CD4-positive, alpha-beta memory T cell (primary cell): ENCODE results near the gene CAPNS2. TPM values are rescaled to one million over a fixed set of nuclear protein-coding genes. Genes with fewer than 3 reads are reported as not detected.

ENCODE experiments used
- CTCF ChIA-PET: fragments of 350-600 bp; sonication (Branson Sonifier 250); formaldehyde crosslinking; loops from one replicate; lab custom pipeline; 2021; ENCODE audit warnings: inconsistent platforms; ENCODE audit not compliant: partially characterized antibody; lab: Charles Lee
- POLR2A ChIA-PET: fragments of 350-600 bp; sonication (Branson Sonifier 250); formaldehyde crosslinking; loops from one replicate; lab custom pipeline; 2021; ENCODE audit not compliant: partially characterized antibody; lab: Charles Lee
- DNase-seq, 5 donors: peaks; one replicate each; pipeline versions ENCODE4 v3.0.0 to v3.0.0-alpha.2; 2020 to 2022; ENCODE audit warnings: mixed read lengths in 1 of 5
- H3K27ac ChIP-seq: one replicate; pipeline ENCODE4 v1.7.0; 2013; ENCODE audit warnings: low read depth, low read length
- H3K27me3 ChIP-seq: 2 replicates; pipeline ENCODE4 v1.7.0; 2013; ENCODE audit warnings: mild to moderate bottlenecking, low read length, moderate library complexity; ENCODE audit not compliant: insufficient read depth
- H3K36me3 ChIP-seq: 2 replicates; pipeline ENCODE4 v1.7.0; 2013; ENCODE audit warnings: mild to moderate bottlenecking, low read length, moderate library complexity; ENCODE audit not compliant: insufficient read depth
- H3K4me1 ChIP-seq: 2 replicates; pipeline ENCODE4 v1.7.0; 2013; ENCODE audit warnings: mild to moderate bottlenecking, low read length, moderate library complexity; ENCODE audit not compliant: insufficient read depth
- H3K4me3 ChIP-seq, 2 donors: one replicate each; pipeline ENCODE4 v1.7.0; 2013; ENCODE audit warnings: low read length in 2 of 2, mild to moderate bottlenecking in 1 of 2
- H3K9me3 ChIP-seq, 2 donors: one replicate each; pipeline ENCODE4 v1.7.0; 2013; ENCODE audit warnings: low read length in 2 of 2, control low read depth in 1 of 2; ENCODE audit not compliant: control insufficient read depth in 1 of 2
- H3K27ac Mint-ChIP-seq, 7 donors: one replicate each; pipeline ENCODE4 v1.8.0; 2020 to 2021; ENCODE audit warnings: mixed read lengths in 7 of 7, mild to moderate bottlenecking in 6 of 7, inconsistent platforms in 3 of 7, moderate library complexity in 3 of 7
- H3K27me3 Mint-ChIP-seq, 2 donors: one replicate each; pipeline ENCODE4 v1.8.0; 2020 to 2021; ENCODE audit warnings: mixed read lengths in 2 of 2
- H3K36me3 Mint-ChIP-seq, 2 donors: one replicate each; pipeline ENCODE4 v1.8.0; 2020 to 2021; ENCODE audit warnings: mixed read lengths in 2 of 2, inconsistent platforms in 1 of 2, mild to moderate bottlenecking in 1 of 2
- H3K4me1 Mint-ChIP-seq, 4 donors: one replicate each; pipeline ENCODE4 v1.8.0; 2020 to 2021; ENCODE audit warnings: mixed read lengths in 4 of 4, mild to moderate bottlenecking in 1 of 4
- H3K4me3 Mint-ChIP-seq, 8 donors: one replicate each; pipeline ENCODE4 v1.8.0; 2020 to 2021; ENCODE audit warnings: mixed read lengths in 8 of 8, mild to moderate bottlenecking in 7 of 8, moderate library complexity in 6 of 8, inconsistent platforms in 3 of 8
- H3K9me3 Mint-ChIP-seq, 8 donors: one replicate each; pipeline ENCODE4 v1.8.0; 2020 to 2021; ENCODE audit warnings: mixed read lengths in 8 of 8, mild to moderate bottlenecking in 5 of 8, inconsistent platforms in 3 of 8, moderate library complexity in 1 of 8
- intact Hi-C: fragments of 100-400 bp; cut with micrococcal nuclease; formaldehyde crosslinking; loops from one replicate; pipeline ENCODE4 v1.15.1; 2023
- polyA plus RNA-seq, 2 donors: library from polyadenylated mRNA; unstranded; fragments of 300-500 nt; fragmentation: Illumina TruSeq; gene quantifications; one replicate each; pipeline ENCODE4 v1.2.3, GENCODE V29; 2021
- total RNA-seq, 2 experiments: library from RNA; stranded (reverse); gene quantifications; one replicate each; pipeline ENCODE4 v1.2.3, GENCODE V29; 2021

The CAPNS2 gene
- total and polyA plus RNA-seq, 4 experiments from 2014 or later: not detected

- no peak overlapping the region for H3K4me3 ChIP-seq
- no peaks in the 10 kb centered on the region for H3K4me1 Mint-ChIP-seq
- POLR2A ChIA-PET: no interaction called here
- no peak for DNase-seq
- H3K27ac Mint-ChIP-seq: no peak overlapping the region
- no peak overlapping the region for H3K4me3 Mint-ChIP-seq
- H3K27me3 Mint-ChIP-seq: peaks cover 0 to 5% of the 10 kb centered on the region in 2 donors
- CTCF ChIA-PET: no interaction called here
- intact Hi-C loops: no loop called here
- H3K27ac ChIP-seq: no peak overlapping the region
- no peaks in the 10 kb centered on the region for H3K9me3 ChIP-seq
- no peaks in the 10 kb centered on the region for H3K27me3 ChIP-seq
- no peaks in the 10 kb centered on the region for H3K4me1 ChIP-seq
- no peaks in the 10 kb centered on the region for H3K9me3 Mint-ChIP-seq
- H3K36me3 ChIP-seq: no peaks in the 10 kb centered on the region
- H3K36me3 Mint-ChIP-seq: no peaks in the 10 kb centered on the region
Observed at GRCh38 chr16:55574811-55575210, 8.3 kb downstream of the CAPNS2 start.

GRCh38 chr16:55575496-55575895 lies 9.0 kb downstream of the CAPNS2 start:
- no peaks in the 10 kb centered on the region for H3K4me1 ChIP-seq
- CTCF ChIA-PET: no interaction called here
- Mint-ChIP-seq H3K27ac (no peak overlapping the region), H3K27me3 (peaks cover 0 to 5% of the 10 kb centered on the region in 2 donors), H3K4me3 (no peak overlapping the region), H3K4me1 (no peaks in the 10 kb centered on the region), H3K36me3 (no peaks in the 10 kb centered on the region), H3K9me3 (no peaks in the 10 kb centered on the region)
- H3K27me3 ChIP-seq: no peaks in the 10 kb centered on the region
- H3K27ac ChIP-seq: no peak overlapping the region
- POLR2A ChIA-PET: no interaction called here
- no peak overlapping the region for H3K4me3 ChIP-seq
- DNase-seq: no peak
- H3K9me3 ChIP-seq: no peaks in the 10 kb centered on the region
- no peaks in the 10 kb centered on the region for H3K36me3 ChIP-seq
- intact Hi-C loops: no loop called here

GRCh38 chr16:55576384-55576783 lies 9.9 kb downstream of the CAPNS2 start:
- Histone ChIP-seq H3K9me3 (no peaks in the 10 kb centered on the region), H3K36me3 (no peaks in the 10 kb centered on the region), H3K27ac (no peak overlapping the region), H3K27me3 (no peaks in the 10 kb centered on the region), H3K4me3 (no peak overlapping the region), H3K4me1 (no peaks in the 10 kb centered on the region)
- H3K36me3 Mint-ChIP-seq: no peaks in the 10 kb centered on the region
- ChIA-PET CTCF (no interaction called here), POLR2A (no interaction called here)
- no peak overlapping the region for H3K27ac Mint-ChIP-seq
- DNase-seq: no peak
- no peak overlapping the region for H3K4me3 Mint-ChIP-seq
- intact Hi-C loops: no loop called here
- no peaks in the 10 kb centered on the region for H3K4me1 Mint-ChIP-seq
- H3K9me3 Mint-ChIP-seq: no peaks in the 10 kb centered on the region
- peaks cover 0 to 5% of the 10 kb centered on the region in 2 donors for H3K27me3 Mint-ChIP-seq

GRCh38 chr16:55577887-55578286 lies 11.4 kb downstream of the CAPNS2 start:
- H3K9me3 ChIP-seq: no peaks in the 10 kb centered on the region
- POLR2A ChIA-PET: no interaction called here
- CTCF ChIA-PET: no interaction called here
- no peak overlapping the region for H3K4me3 ChIP-seq
- H3K27ac Mint-ChIP-seq: no peak overlapping the region
- no peak overlapping the region for H3K4me3 Mint-ChIP-seq
- intact Hi-C loops: no loop called here
- H3K4me1 ChIP-seq: no peaks in the 10 kb centered on the region
- H3K36me3 Mint-ChIP-seq: no peaks in the 10 kb centered on the region
- H3K27ac ChIP-seq: no peak overlapping the region
- H3K9me3 Mint-ChIP-seq: no peaks in the 10 kb centered on the region
- no peaks in the 10 kb centered on the region for H3K27me3 ChIP-seq
- H3K27me3 Mint-ChIP-seq: peaks cover 0 to 5% of the 10 kb centered on the region in 2 donors
- H3K36me3 ChIP-seq: no peaks in the 10 kb centered on the region
- no peak for DNase-seq
- no peaks in the 10 kb centered on the region for H3K4me1 Mint-ChIP-seq

GRCh38 chr16:55585631-55586030 lies 19.1 kb downstream of the CAPNS2 start:
- Histone ChIP-seq H3K4me3 (no peak overlapping the region), H3K27ac (no peak overlapping the region), H3K9me3 (no peaks in the 10 kb centered on the region), H3K4me1 (no peaks in the 10 kb centered on the region), H3K27me3 (no peaks in the 10 kb centered on the region), H3K36me3 (no peaks in the 10 kb centered on the region)
- no peak overlapping the region for H3K4me3 Mint-ChIP-seq
- CTCF ChIA-PET: no interaction called here
- H3K27me3 Mint-ChIP-seq: peaks cover 2 to 15% of the 10 kb centered on the region in 2 donors
- no peaks in the 10 kb centered on the region for H3K4me1 Mint-ChIP-seq
- no peak for DNase-seq
- H3K36me3 Mint-ChIP-seq: no peaks in the 10 kb centered on the region
- H3K27ac Mint-ChIP-seq: no peak overlapping the region
- intact Hi-C loops: no loop called here
- POLR2A ChIA-PET: no interaction called here
- no peaks in the 10 kb centered on the region for H3K9me3 Mint-ChIP-seq

GRCh38 chr16:55588799-55589198 lies 22.3 kb downstream of the CAPNS2 start:
- intact Hi-C loops: no loop called here
- ChIA-PET CTCF (no interaction called here), POLR2A (no interaction called here)
- no peaks in the 10 kb centered on the region for H3K36me3 ChIP-seq
- H3K27me3 ChIP-seq: no peaks in the 10 kb centered on the region
- no peaks in the 10 kb centered on the region for H3K4me1 Mint-ChIP-seq
- no peaks in the 10 kb centered on the region for H3K4me1 ChIP-seq
- DNase-seq: no peak
- no peak overlapping the region for H3K27ac ChIP-seq
- H3K27ac Mint-ChIP-seq: no peak overlapping the region
- H3K9me3 Mint-ChIP-seq: peaks cover 0 to under 1% (median 0%) of the 10 kb centered on the region in 8 donors
- H3K36me3 Mint-ChIP-seq: no peaks in the 10 kb centered on the region
- no peak overlapping the region for H3K4me3 Mint-ChIP-seq
- no peak overlapping the region for H3K4me3 ChIP-seq
- H3K27me3 Mint-ChIP-seq: peaks cover 6 to 17% of the 10 kb centered on the region in 2 donors
- H3K9me3 ChIP-seq: no peaks in the 10 kb centered on the region

- intact Hi-C loops: no loop called here
- Mint-ChIP-seq H3K27me3 (peaks cover 15 to 24% of the 10 kb centered on the region in 2 donors), H3K9me3 (peaks cover 0 to 3% (median 0%) of the 10 kb centered on the region in 8 donors), H3K36me3 (no peaks in the 10 kb centered on the region), H3K4me1 (no peaks in the 10 kb centered on the region), H3K4me3 (no peak overlapping the region), H3K27ac (no peak overlapping the region)
- H3K4me1 ChIP-seq: no peaks in the 10 kb centered on the region
- no peak overlapping the region for H3K4me3 ChIP-seq
- H3K27ac ChIP-seq: no peak overlapping the region
- POLR2A ChIA-PET: no interaction called here
- peaks cover 5% of the 10 kb centered on the region for H3K27me3 ChIP-seq
- CTCF ChIA-PET: no interaction called here
- no peak for DNase-seq
- no peaks in the 10 kb centered on the region for H3K36me3 ChIP-seq
- no peaks in the 10 kb centered on the region for H3K9me3 ChIP-seq
Observed at GRCh38 chr16:55592306-55592705, 25.8 kb downstream of the CAPNS2 start.

GRCh38 chr16:55597928-55598327 lies 31.4 kb downstream of the CAPNS2 start:
- Mint-ChIP-seq H3K27me3 (peaks cover 11 to 15% of the 10 kb centered on the region in 2 donors), H3K36me3 (no peaks in the 10 kb centered on the region), H3K9me3 (peaks cover 0 to 3% (median 0%) of the 10 kb centered on the region in 8 donors), H3K4me1 (no peaks in the 10 kb centered on the region), H3K4me3 (no peak overlapping the region), H3K27ac (no peak overlapping the region)
- ChIA-PET CTCF (no interaction called here), POLR2A (no interaction called here)
- Histone ChIP-seq H3K4me1 (no peaks in the 10 kb centered on the region), H3K27me3 (peaks cover 5% of the 10 kb centered on the region), H3K27ac (no peak overlapping the region), H3K36me3 (no peaks in the 10 kb centered on the region), H3K4me3 (no peak overlapping the region), H3K9me3 (no peaks in the 10 kb centered on the region)
- intact Hi-C loops: no loop called here
- DNase-seq: no peak
